GM23248 (cell line): ENCODE results near the gene LRRFIP1. TPM values are rescaled to one million over a fixed set of nuclear protein-coding genes. Genes with fewer than 3 reads are reported as not detected.
"Not testable (repeated sequence)": the region's sequence is repeated elsewhere in the genome, so short reads cannot be mapped to it uniquely, and the experiment has no call there.

Experiments
- DNase-seq: peaks from one replicate; pipeline ENCODE4 v3.0.0-alpha.2; 2015
- H2AFZ ChIP-seq: fragments of 200-600 bp; sonication (generic); 2 replicates; pipeline ENCODE4 v1.6.1; 2016; ENCODE audit warnings: antibody characterized with exemption
- H3F3A ChIP-seq: fragments of 200-600 bp; sonication (generic); 2 replicates; pipeline ENCODE4 v1.6.1; 2016; ENCODE audit warnings: mild to moderate bottlenecking, antibody characterized with exemption, mixed run types; ENCODE audit not compliant: insufficient read depth
- H3K27ac ChIP-seq: fragments of 200-600 bp; sonication (generic); 2 replicates; pipeline ENCODE4 v1.5.1; 2016; ENCODE audit warnings: mild to moderate bottlenecking
- H3K27me3 ChIP-seq: fragments of 200-600 bp; sonication (generic); replicated peaks from 2 replicates; pipeline ENCODE4 v1.6.1; 2016; ENCODE audit warnings: mild to moderate bottlenecking; ENCODE audit not compliant: insufficient read depth
- H3K36me3 ChIP-seq: fragments of 200-600 bp; sonication (generic); 2 replicates; pipeline ENCODE4 v1.6.1; 2016; ENCODE audit warnings: low read depth, mild to moderate bottlenecking
- H3K4me1 ChIP-seq: fragments of 200-600 bp; sonication (generic); 2 replicates; pipeline ENCODE4 v1.6.1; 2016; ENCODE audit warnings: mild to moderate bottlenecking; ENCODE audit not compliant: insufficient read depth
- H3K4me2 ChIP-seq: fragments of 200-600 bp; sonication (generic); one replicate; pipeline ENCODE4 v1.6.1; 2016; ENCODE audit warnings: mild to moderate bottlenecking; ENCODE audit not compliant: unreplicated experiment
- H3K4me3 ChIP-seq: fragments of 200-600 bp; sonication (generic); 2 replicates; pipeline ENCODE4 v1.5.1; 2016; ENCODE audit warnings: mild to moderate bottlenecking
- H3K79me2 ChIP-seq: fragments of 200-600 bp; sonication (generic); 2 replicates; pipeline ENCODE4 v1.6.1; 2016; ENCODE audit warnings: mild to moderate bottlenecking; ENCODE audit not compliant: insufficient read depth
- H3K9ac ChIP-seq: fragments of 200-600 bp; sonication (generic); 2 replicates; pipeline ENCODE4 v1.6.1; 2016; ENCODE audit warnings: mild to moderate bottlenecking
- H3K9me2 ChIP-seq: fragments of 200-600 bp; sonication (generic); 2 replicates; pipeline ENCODE4 v1.6.1; 2016; ENCODE audit warnings: mixed run types, mild to moderate bottlenecking, moderate library complexity; ENCODE audit not compliant: insufficient read depth
- H3K9me3 ChIP-seq: fragments of 200-600 bp; sonication (generic); one replicate; pipeline ENCODE4 v1.6.1; 2017; ENCODE audit warnings: low read depth
- H4K20me1 ChIP-seq: fragments of 200-600 bp; sonication (generic); 2 replicates; pipeline ENCODE4 v1.6.0; 2016; ENCODE audit not compliant: insufficient read depth
- EZH2 ChIP-seq: fragments of 200-600 bp; sonication (generic); IDR thresholded peaks from 2 replicates; pipeline ENCODE4 v1.6.1; 2018; ENCODE audit warnings: antibody characterized with exemption, mild to moderate bottlenecking; ENCODE audit not compliant: insufficient read depth, poor library complexity, severe bottlenecking
- EZH2phosphoT487 ChIP-seq: fragments of 200-600 bp; sonication (generic); IDR thresholded peaks from 2 replicates; pipeline ENCODE4 v1.6.1; 2018; ENCODE audit warnings: antibody characterized with exemption, moderate library complexity, mild to moderate bottlenecking, low read depth; ENCODE audit not compliant: insufficient read depth
- WGBS, 2 experiments: methylation state at CpG; one replicate each; pipeline ENCODE4 v1.1.6; 2015 to 2017; ENCODE audit warnings: low lambda C conversion rate in 2 of 2, low coverage in 1 of 2; ENCODE audit errors: missing lambda C conversion rate in 2 of 2; 5-methylcytosine and 5-hydroxymethylcytosine counted together
- in situ Hi-C: fragments of 300-500 bp; cut with MboI; formaldehyde crosslinking; loops from 2 replicates; pipeline ENCODE4 v1.15.0; 2020
- polyA plus RNA-seq: library from polyadenylated mRNA; unstranded; fragments of >200 nt; fragmentation: Nextera tagmentation; extraction: Ambion mirVana; gene quantifications from 2 replicates; pipeline ENCODE4 v1.2.1, GENCODE V29; 2016
- total RNA-seq: library from RNA; depleted of rRNA; stranded (reverse); fragments of >200 nt; shearing (Covaris generic); gene quantifications from 2 replicates; pipeline ENCODE4 v1.2.3, GENCODE V29; 2014

The LRRFIP1 gene
- total and polyA plus RNA-seq, 2 experiments from 2014 or later = 84.4 to 159 TPM

- Histone ChIP-seq H3K27ac (no peak overlapping the region), H3K9me3 (no peaks in the 10 kb centered on the region), H2AFZ (no peak overlapping the region), H3K79me2 (peaks cover 6% of the 10 kb centered on the region; the same call in 1 of the 2 replicates), H3K4me3 (no peak overlapping the region), H3K4me2 (no peak overlapping the region), H3K9me2 (no peaks in the 10 kb centered on the region), H3F3A (peaks cover 59% of the 10 kb centered on the region), H3K27me3 (no peaks in the 10 kb centered on the region), H3K9ac (no peak overlapping the region), H3K36me3 (peaks cover 11% of the 10 kb centered on the region; the same call in 1 of the 2 replicates), H4K20me1 (no peaks in the 10 kb centered on the region), H3K4me1 (peaks cover 49% of the 10 kb centered on the region)
- no peak for DNase-seq
- WGBS, 2 experiments = 96 to 98% methylated on average over 10 of the region's 10 CpGs
- TF ChIP-seq EZH2phosphoT487 (no peak), EZH2 (no peak)
- in situ Hi-C loops = no loop called here
Measured at GRCh38 chr2:237763812-237764211, 136.4 kb downstream of the LRRFIP1 start.

DNA sequence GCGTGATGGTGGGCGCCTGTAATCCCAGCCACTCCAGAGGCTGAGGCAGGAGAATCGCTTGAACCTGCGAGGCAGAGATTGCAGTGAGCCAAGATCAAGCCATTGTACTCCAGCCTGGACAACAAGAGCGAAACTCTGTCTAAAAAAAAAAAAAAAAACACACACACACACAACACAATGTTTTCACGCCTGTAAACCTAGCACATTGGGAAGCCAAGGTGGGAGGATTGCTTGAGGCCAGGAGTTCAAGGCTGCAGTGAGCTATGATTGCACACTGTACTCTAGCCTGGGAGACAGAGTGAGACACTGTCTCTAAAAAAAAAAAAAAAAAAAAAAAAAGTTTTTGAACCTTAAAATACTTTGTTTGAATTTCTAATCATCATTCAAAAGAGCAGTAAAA lies 137.7 kb downstream of the LRRFIP1 start:
- 94 to 97% methylated on average over 6 of the region's 6 CpGs for WGBS, 2 experiments
- H3F3A ChIP-seq = peaks cover 52% of the 10 kb centered on the region
- H2AFZ ChIP-seq, H3K4me2 ChIP-seq, H3K4me3 ChIP-seq, H3K9me2 ChIP-seq, H3K27ac ChIP-seq, H3K9me3 ChIP-seq, H4K20me1 ChIP-seq, H3K27me3 ChIP-seq, H3K9ac ChIP-seq, DNase-seq, H3K79me2 ChIP-seq, in situ Hi-C loops: not testable (repeated sequence)
- H3K36me3 ChIP-seq = peaks cover 10% of the 10 kb centered on the region; the same call in 1 of the 2 replicates
- H3K4me1 ChIP-seq = peaks cover 45% of the 10 kb centered on the region

DNA sequence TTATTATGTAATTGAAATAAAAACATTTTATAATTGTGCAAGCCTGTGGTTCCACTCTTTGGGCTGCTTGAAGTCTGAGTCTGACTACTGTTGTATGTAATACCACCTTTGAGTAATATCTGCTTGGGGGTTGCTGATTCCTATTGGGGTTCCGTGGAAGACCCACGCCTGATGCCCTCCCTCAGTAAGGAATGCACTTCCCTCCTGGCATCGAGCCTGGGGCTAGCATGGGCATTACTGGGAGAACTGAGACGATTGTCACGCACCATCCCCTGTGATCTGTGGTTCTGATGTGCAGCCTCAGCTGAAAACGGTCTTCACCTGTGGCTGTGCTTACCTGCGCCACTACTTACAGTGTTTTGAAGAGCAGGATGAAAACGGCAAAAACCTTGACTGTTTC lies 138.5 kb downstream of the LRRFIP1 start:
- Histone ChIP-seq H3K9me2 (no peaks in the 10 kb centered on the region), H3K27ac (peak overlapping the region; percentile 53), H3K9me3 (no peaks in the 10 kb centered on the region), H3K4me3 (no peak overlapping the region), H4K20me1 (no peaks in the 10 kb centered on the region), H3K36me3 (peaks cover 12% of the 10 kb centered on the region; the same call in 1 of the 2 replicates), H3F3A (peaks cover 46% of the 10 kb centered on the region), H3K4me2 (peak overlapping the region; percentile 35), H3K79me2 (peaks cover 6% of the 10 kb centered on the region; the same call in 1 of the 2 replicates), H3K4me1 (peaks cover 41% of the 10 kb centered on the region), H2AFZ (no peak overlapping the region), H3K9ac (no peak overlapping the region), H3K27me3 (no peaks in the 10 kb centered on the region)
- 96 to 98% methylated on average over 8 of the region's 8 CpGs for WGBS, 2 experiments
- in situ Hi-C loops = no loop called here
- TF ChIP-seq EZH2phosphoT487 (no peak), EZH2 (no peak)
- DNase-seq = peak; percentile 48

GRCh38 chr2:237766340-237766739 lies 139.0 kb downstream of the LRRFIP1 start:
- 0 to 2% methylated on average over 2 of the region's 2 CpGs for WGBS, 2 experiments
- Histone ChIP-seq H3K4me1 (peaks cover 36% of the 10 kb centered on the region), H3K9me2 (no peaks in the 10 kb centered on the region), H3K36me3 (peaks cover 13% of the 10 kb centered on the region; the same call in 1 of the 2 replicates), H2AFZ (no peak overlapping the region), H4K20me1 (no peaks in the 10 kb centered on the region), H3K9ac (no peak overlapping the region), H3K79me2 (peaks cover 6% of the 10 kb centered on the region; the same call in 1 of the 2 replicates), H3K27ac (peak overlapping the region; percentile 53), H3K27me3 (no peaks in the 10 kb centered on the region), H3K4me2 (peak overlapping the region; percentile 35), H3K4me3 (no peak overlapping the region), H3K9me3 (no peaks in the 10 kb centered on the region), H3F3A (peaks cover 41% of the 10 kb centered on the region)
- DNase-seq = peak; percentile 61
- TF ChIP-seq EZH2 (no peak), EZH2phosphoT487 (no peak)
- in situ Hi-C loops = no loop called here

DNA sequence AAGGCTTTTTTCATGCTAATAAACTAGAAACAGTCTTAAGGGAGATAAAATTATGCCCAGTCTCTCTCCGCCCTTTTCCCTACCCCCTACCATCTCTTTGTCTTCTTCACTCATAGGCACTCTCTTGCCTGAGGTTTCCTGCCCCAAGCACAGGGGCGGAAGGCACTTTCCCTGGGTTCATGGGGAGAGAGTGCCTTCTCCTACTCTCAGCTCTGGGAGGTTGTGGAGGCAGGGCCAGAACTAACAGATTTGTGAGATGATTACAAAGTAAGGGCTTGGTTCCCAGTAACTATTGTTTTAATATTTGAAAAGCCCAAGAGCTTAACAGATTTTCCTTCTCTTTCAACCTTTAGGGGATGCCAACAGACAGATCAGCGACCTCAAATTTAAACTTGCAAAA lies 145.1 kb downstream of the LRRFIP1 start:
- Histone ChIP-seq H3K9me2 (no peaks in the 10 kb centered on the region), H3K4me2 (no peak overlapping the region), H3K36me3 (peaks cover 15% of the 10 kb centered on the region; the same call in 1 of the 2 replicates), H2AFZ (no peak overlapping the region), H3F3A (0 out of 2 replicates have a peak, but pooled peaks cover 6% of the 10 kb centered on the region), H3K27me3 (no peaks in the 10 kb centered on the region), H4K20me1 (no peaks in the 10 kb centered on the region), H3K27ac (no peak overlapping the region), H3K9me3 (no peaks in the 10 kb centered on the region), H3K4me3 (no peak overlapping the region), H3K4me1 (no peaks in the 10 kb centered on the region), H3K9ac (no peak overlapping the region), H3K79me2 (0 out of 2 replicates have a peak, but pooled peaks cover 4% of the 10 kb centered on the region)
- DNase-seq = no peak
- TF ChIP-seq EZH2phosphoT487 (no peak), EZH2 (no peak)
- WGBS, 2 experiments = 95 to 98% methylated on average over 3 of the region's 3 CpGs
- in situ Hi-C loops = no loop called here
